Fibroblast of skin of left quadriceps (primary cell): ENCODE results near the gene MDGA2.
"Not testable (repeated sequence)": the region's sequence is repeated elsewhere in the genome, so short reads cannot be mapped to it uniquely, and the experiment has no call there.

Experiments used
- DNase-seq, 2 experiments: peaks; one replicate each; pipeline ENCODE4 v3.0.0-alpha.2; 2013; ENCODE audit warnings: low read depth in 2 of 2

The MDGA2 gene

DNA sequence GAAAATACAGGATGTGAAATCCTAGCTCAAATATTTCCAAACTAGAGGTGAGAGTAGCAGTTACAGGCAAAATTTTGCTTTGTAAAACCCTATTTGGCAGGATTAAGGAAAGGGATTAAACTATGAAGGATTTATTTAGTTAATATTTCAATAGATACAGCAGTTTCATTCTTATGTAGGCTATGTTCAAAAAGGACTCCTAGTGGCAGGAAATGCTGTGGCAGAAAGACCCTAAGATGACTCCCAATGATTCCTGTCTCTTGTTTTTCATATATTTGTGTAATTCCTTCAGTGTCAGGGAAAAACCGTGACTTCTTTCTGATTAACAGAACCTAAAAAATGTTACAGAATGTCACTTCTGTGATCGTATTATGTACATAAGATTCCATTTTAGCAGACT lies 724.3 kb downstream of the MDGA2 start:
- DNase-seq = no peak

GRCh38 chr14:46940611-46941010 lies 734.8 kb downstream of the MDGA2 start:
- DNase-seq = no peak

GRCh38 chr14:46920542-46920941 lies 754.9 kb downstream of the MDGA2 start:
- DNase-seq = no peak

DNA sequence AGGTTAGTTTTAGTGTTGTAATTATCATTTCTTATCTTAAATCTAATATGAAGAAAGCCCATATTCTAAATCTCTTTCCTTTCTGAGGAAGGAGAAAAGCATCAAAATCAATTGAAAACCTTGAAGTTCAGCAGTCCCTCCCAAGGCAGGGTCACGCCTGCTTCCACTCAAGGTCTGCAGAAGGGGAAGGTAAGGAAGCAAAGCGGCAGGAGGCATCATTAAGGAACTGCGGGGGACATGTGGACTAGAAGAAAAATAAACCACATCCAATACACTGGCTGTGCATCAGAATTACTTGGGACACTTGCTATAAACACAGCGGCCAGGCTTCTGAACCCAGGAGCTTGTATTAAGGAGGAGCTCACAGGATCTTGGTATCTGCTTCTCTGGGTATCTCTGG lies 759.9 kb downstream of the MDGA2 start:
- DNase-seq = not testable (repeated sequence)

GRCh38 chr14:46902837-46903236 lies 772.6 kb downstream of the MDGA2 start:
- DNase-seq = no peak

DNA sequence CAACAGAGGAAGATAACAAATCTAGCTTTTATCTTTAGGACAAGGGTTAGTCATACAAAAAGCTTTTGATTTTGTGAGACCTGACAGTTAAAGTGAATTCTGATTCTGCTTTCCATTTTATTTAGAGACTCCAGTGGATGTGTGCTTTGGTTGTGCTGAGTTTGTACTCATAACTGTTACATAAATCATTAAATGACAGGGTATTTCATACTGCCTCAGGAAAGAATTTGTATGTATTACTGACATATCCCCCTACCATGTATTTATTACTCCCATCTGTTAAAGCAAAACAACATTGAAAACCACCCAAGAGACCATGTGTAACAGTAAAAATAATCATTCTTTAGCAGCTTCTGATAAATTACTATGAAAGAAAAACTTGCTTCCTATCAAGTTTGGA lies 780.9 kb downstream of the MDGA2 start:
- DNase-seq = no peak

DNA sequence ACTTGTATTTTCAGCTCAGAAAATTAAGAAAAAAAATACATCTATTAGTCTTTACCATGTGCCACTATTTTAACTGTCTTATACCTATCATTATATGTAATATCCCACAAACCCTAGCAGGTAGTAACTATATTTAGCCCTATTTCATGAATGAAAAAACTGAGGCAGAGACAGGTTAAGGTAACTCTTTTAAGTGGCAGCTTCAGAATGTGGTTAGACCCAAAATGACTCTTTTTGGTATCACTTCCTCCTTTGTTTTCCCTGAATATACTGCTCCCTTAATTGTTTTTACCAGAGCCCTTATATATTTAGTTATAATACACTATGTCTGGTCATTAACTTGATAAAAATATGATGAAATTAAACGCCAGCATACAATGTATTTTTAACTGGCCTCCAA lies 788.3 kb downstream of the MDGA2 start:
- DNase-seq = no peak

GRCh38 chr14:46885566-46885965 lies 789.8 kb downstream of the MDGA2 start:
- no peak for DNase-seq

- no peak for DNase-seq
Observed at GRCh38 chr14:46861753-46862152, 813.7 kb downstream of the MDGA2 start.

DNA sequence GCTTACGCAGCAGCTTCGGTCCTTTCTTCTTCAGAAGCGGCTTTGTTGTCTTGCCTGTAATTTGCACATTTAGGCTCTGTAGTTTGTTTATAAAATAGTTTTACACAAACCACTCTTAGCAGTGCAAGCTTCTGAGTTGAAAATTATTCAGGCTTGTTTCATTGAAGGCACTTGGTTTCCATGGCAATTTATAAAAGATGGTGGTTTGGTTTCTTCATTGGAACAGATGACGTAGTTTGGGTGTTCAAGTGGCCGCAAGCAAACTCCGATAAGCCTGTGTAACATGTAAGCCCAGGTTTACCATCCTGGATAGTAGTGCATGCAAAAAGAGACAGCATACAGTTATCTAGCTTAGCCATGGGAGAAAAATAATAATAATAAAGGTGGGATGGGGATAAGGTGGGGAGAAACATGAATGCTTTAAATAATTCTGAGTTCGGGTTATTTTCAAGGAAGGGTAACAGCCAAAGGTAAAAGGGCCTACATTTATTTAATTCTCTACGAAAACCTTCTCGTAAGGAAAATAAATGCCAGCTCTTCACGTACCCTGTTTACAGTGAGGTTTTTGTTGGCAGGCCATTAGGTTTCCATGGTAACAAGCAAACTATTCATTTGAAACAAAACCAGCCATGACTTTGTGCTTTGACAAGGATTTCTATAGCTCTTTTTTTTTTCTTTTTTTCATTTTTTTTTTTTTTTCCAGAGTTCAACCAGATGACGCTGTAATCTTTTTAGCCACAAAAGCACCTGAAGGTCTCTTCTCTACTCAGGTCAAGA lies 834.3 kb downstream of the MDGA2 start:
- DNase-seq = no peak

GRCh38 chr14:46820291-46820690 lies 855.1 kb downstream of the MDGA2 start:
- DNase-seq = no peak

GRCh38 chr14:46819117-46819516 lies 856.3 kb downstream of the MDGA2 start:
- DNase-seq = no peak

DNA sequence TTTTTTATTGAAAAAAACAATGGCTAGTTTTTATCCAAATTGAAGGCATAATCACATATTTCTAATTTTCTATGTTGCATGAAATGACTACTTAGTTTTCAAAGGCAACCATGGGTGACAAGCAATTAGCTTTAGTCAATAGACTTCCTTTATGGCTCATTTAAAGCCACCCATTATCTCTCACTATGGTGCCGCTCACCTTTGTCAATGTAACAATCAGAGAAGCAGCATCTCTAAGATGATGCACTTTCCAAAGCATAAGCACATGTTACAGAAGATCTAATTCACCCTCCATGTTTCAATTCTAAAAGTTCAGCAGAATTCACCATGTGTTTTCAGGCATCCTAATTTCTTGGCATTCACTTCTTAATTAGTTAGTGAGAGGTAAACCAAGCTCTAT lies 857.3 kb downstream of the MDGA2 start:
- DNase-seq = no peak

DNA sequence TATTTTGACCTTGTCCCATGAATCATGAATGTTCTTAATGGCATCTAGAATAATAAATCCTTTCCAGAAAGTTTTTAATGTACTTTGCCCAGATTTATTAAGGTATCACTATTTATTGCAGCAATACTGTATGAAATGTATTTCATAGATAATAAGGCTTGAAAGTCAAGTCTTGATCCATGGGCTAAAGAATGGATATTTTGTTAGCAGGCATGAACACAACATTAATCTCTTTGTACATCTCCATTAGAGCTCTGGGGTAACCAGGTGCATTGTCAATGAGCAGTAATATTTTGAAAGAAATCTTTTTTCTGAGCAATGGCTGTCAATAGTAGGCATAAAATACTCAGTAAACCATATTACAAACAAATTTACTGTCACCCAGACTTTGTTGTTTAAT lies 882.3 kb downstream of the MDGA2 start:
- no peak for DNase-seq
